ENCODE measurements around the gene KRTAP15-1. TPM values are rescaled to one million over a fixed set of nuclear protein-coding genes. Genes with fewer than 3 reads are reported as not detected.

The KRTAP15-1 gene
- total RNA-seq, 1 experiment from 2014 or later: not detected

DNA sequence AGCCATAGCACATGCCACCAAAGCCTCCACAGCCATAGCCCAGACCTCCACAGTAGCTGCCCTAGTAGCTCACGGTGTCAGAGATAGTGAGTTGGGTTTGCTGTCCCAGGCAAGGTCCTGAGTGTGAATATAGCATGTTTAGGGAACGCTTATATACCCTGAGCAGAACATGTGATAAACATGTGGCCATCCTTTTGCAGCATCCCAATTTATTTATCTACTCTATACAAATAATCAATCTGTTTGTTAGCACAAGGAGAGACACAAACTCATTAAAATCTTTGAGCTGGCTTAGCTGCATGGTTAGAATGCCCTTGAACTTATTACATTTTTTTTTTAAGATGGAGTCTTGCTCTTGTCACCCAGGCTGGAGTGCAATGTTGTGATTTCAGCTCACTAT lies 47.3 kb downstream of the KRTAP15-1 start, which contains the start of gene KRTAP19-2:
TSS of gene KRTAP19-2 (minus strand) at position 101 of the 400 bp plus-strand sequence. CDS start at position 13, 88 bp downstream.
- DNase-seq (ENCODE audit: low read depth): no peak

Other genes with a start within 250 kb of the KRTAP15-1 start
- not detected in 2 replicates for gene CLDN8, start 224.2 kb upstream of the KRTAP15-1 start, total RNA-seq (2014; rRNA removed; shearing (Covaris generic))
- gene KRTAP24-1, start 157.3 kb upstream of the KRTAP15-1 start, total RNA-seq (2014; rRNA removed; shearing (Covaris generic)): not detected in 2 replicates
- not detected in 2 replicates for gene KRTAP25-1, start 150.8 kb upstream of the KRTAP15-1 start, total RNA-seq (2014; rRNA removed; shearing (Covaris generic))
- gene KRTAP26-1, start 120.0 kb upstream of the KRTAP15-1 start, total RNA-seq (2014; rRNA removed; shearing (Covaris generic)): not detected in 2 replicates
- gene KRTAP27-1, start 102.6 kb upstream of the KRTAP15-1 start, total RNA-seq (2014; rRNA removed; shearing (Covaris generic)): not detected in 2 replicates
- not detected in 2 replicates for gene KRTAP23-1, start 91.7 kb upstream of the KRTAP15-1 start, total RNA-seq (2014; rRNA removed; shearing (Covaris generic))
- not detected in 2 replicates for gene KRTAP13-2, start 68.0 kb upstream of the KRTAP15-1 start, total RNA-seq (2014; rRNA removed; shearing (Covaris generic))
- gene KRTAP13-1, start 44.2 kb upstream of the KRTAP15-1 start, total RNA-seq (2014; rRNA removed; shearing (Covaris generic)): not detected in 2 replicates
- gene KRTAP13-3, start 14.3 kb upstream of the KRTAP15-1 start, total RNA-seq (2014; rRNA removed; shearing (Covaris generic)): not detected in 2 replicates
- not detected in 2 replicates for gene KRTAP13-4, start 10.1 kb upstream of the KRTAP15-1 start, total RNA-seq (2014; rRNA removed; shearing (Covaris generic))
- not detected in 2 replicates for gene KRTAP19-1, start 40.1 kb downstream of the KRTAP15-1 start, total RNA-seq (2014; rRNA removed; shearing (Covaris generic))
- gene KRTAP19-2, start 47.2 kb downstream of the KRTAP15-1 start, total RNA-seq (2014; rRNA removed; shearing (Covaris generic)): not detected in 2 replicates
- gene KRTAP19-3, start 51.7 kb downstream of the KRTAP15-1 start, total RNA-seq (2014; rRNA removed; shearing (Covaris generic)): not detected in 2 replicates
- gene KRTAP19-4, start 56.9 kb downstream of the KRTAP15-1 start, total RNA-seq (2014; rRNA removed; shearing (Covaris generic)): not detected in 2 replicates
- gene KRTAP19-5, start 61.9 kb downstream of the KRTAP15-1 start, total RNA-seq (2014; rRNA removed; shearing (Covaris generic)): not detected in 2 replicates
- gene KRTAP19-6, start 101.6 kb downstream of the KRTAP15-1 start, total RNA-seq (2014; rRNA removed; shearing (Covaris generic)): not detected in 2 replicates
- gene KRTAP19-7, start 121.0 kb downstream of the KRTAP15-1 start, total RNA-seq (2014; rRNA removed; shearing (Covaris generic)): not detected in 2 replicates
- gene KRTAP22-2, start 150.1 kb downstream of the KRTAP15-1 start, total RNA-seq (2014; rRNA removed; shearing (Covaris generic)): not detected in 2 replicates
- not detected in 2 replicates for gene KRTAP6-3, start 152.2 kb downstream of the KRTAP15-1 start, total RNA-seq (2014; rRNA removed; shearing (Covaris generic))
- gene KRTAP6-2, start 158.6 kb downstream of the KRTAP15-1 start, total RNA-seq (2014; rRNA removed; shearing (Covaris generic)): not detected in 2 replicates
- gene KRTAP22-1, start 160.8 kb downstream of the KRTAP15-1 start, total RNA-seq (2014; rRNA removed; shearing (Covaris generic)): not detected in 2 replicates
- gene KRTAP6-1, start 173.7 kb downstream of the KRTAP15-1 start, total RNA-seq (2014; rRNA removed; shearing (Covaris generic)): not detected in 2 replicates
- not detected in 2 replicates for gene KRTAP20-1, start 176.2 kb downstream of the KRTAP15-1 start, total RNA-seq (2014; rRNA removed; shearing (Covaris generic))
- not detected in 2 replicates for gene KRTAP20-4, start 180.4 kb downstream of the KRTAP15-1 start, total RNA-seq (2014; rRNA removed; shearing (Covaris generic))
- not detected in 2 replicates for gene KRTAP20-2, start 194.9 kb downstream of the KRTAP15-1 start, total RNA-seq (2014; rRNA removed; shearing (Covaris generic))
- not detected in 2 replicates for gene KRTAP20-3, start 202.6 kb downstream of the KRTAP15-1 start, total RNA-seq (2014; rRNA removed; shearing (Covaris generic))